HepG2 (cell line): Measurements from ENCODE around the gene BSN. TPM values are rescaled to one million over a fixed set of nuclear protein-coding genes. Genes with fewer than 3 reads are reported as not detected.

Experiments used
- ATAC-seq: fragments of 200-7000 bp; cut with Tn5 transposase; 3 replicates; pipeline ENCODE4 v1.9.1; 2020; ENCODE audit warnings: mild to moderate bottlenecking, moderate library complexity
- BruUV-seq: library from RNA; stranded (reverse); fragments of 400-500 nt; replicated peaks from 2 replicates; lab custom pipeline; 2021; lab: Mats Ljungman, UMichigan
- CTCF ChIA-PET: fragments of 300-600 bp; formaldehyde crosslinking; extraction: SDS; loops from one replicate; lab custom pipeline; 2021; ENCODE audit warnings: low total read pairs, inconsistent platforms, low intra/inter-chr PET ratio; lab: Yijun Ruan, JAX
- POLR2A ChIA-PET: fragments of 350-600 bp; sonication (Branson Sonifier 250); formaldehyde crosslinking; loops from one replicate; lab custom pipeline; 2020; ENCODE audit warnings: antibody characterized with exemption, inconsistent platforms; lab: Yijun Ruan, JAX
- DNase-seq: peaks from one replicate; pipeline ENCODE4 v3.0.0-alpha.2; 2015; ENCODE audit warnings: low spot score
- FAIRE-seq: peaks from 3 replicates; lab custom pipeline; 2011; peaks lifted over from hg19 to GRCh38; lab: Jason Lieb, UNC
- H2AFZ ChIP-seq: one replicate; pipeline ENCODE4 v1.6.1; 2011; ENCODE audit warnings: low read length, inconsistent platforms
- H3K27ac ChIP-seq: fragments of 300-600 bp; 3 replicates; pipeline ENCODE4 v1.8.0; 2011; ENCODE audit warnings: mixed run types, mild to moderate bottlenecking, mixed read lengths, low read length, inconsistent platforms; ENCODE audit not compliant: insufficient read depth; ENCODE audit errors: extremely low read length
- H3K27me3 ChIP-seq, 2 experiments: fragments of 200-600 bp in 1 of 2; 2 replicates in 1 of 2; 3 replicates in 1 of 2; pipeline versions ENCODE4 v1.6.0 to v1.8.0; 2011; ENCODE audit warnings: low read length in 2 of 2, mild to moderate bottlenecking in 2 of 2, moderate library complexity in 2 of 2, inconsistent platforms in 1 of 2; ENCODE audit not compliant: insufficient read depth in 2 of 2, control insufficient read depth in 1 of 2
- H3K36me3 ChIP-seq, 2 experiments: fragments of 200-600 bp in 1 of 2; replicated peaks in 1 of 2; 2 replicates in 1 of 2; 3 replicates in 1 of 2; pipeline versions ENCODE4 v1.5.1 to v1.8.0; 2011; ENCODE audit warnings: low read length in 2 of 2, inconsistent platforms in 1 of 2; ENCODE audit not compliant: insufficient read depth in 2 of 2, control insufficient read depth in 1 of 2
- H3K4me1 ChIP-seq: 2 replicates; pipeline ENCODE4 v1.5.1; 2012; ENCODE audit warnings: low read length, inconsistent platforms; ENCODE audit not compliant: insufficient read depth
- H3K4me2 ChIP-seq: 2 replicates; pipeline ENCODE4 v1.6.0; 2011; ENCODE audit warnings: low read depth, low read length, inconsistent platforms
- H3K4me3 ChIP-seq, 3 experiments: fragments of 200-600 bp in 1 of 3; sonication (generic), shearing (Covaris generic) in 1 of 3; replicated peaks in 1 of 3; 2 replicates each; pipeline ENCODE4 v1.5.1; 2011 to 2016; ENCODE audit warnings: low read length in 3 of 3, inconsistent platforms in 2 of 3, low read depth in 2 of 3, mild to moderate bottlenecking in 2 of 3, control low read depth in 1 of 3, mixed read lengths in 1 of 3; ENCODE audit not compliant: insufficient read depth in 1 of 3
- H3K79me2 ChIP-seq: one replicate; pipeline ENCODE4 v1.6.1; 2011; ENCODE audit warnings: low read length, inconsistent platforms; ENCODE audit not compliant: insufficient read depth
- H3K9ac ChIP-seq: 2 replicates; pipeline ENCODE4 v1.6.0; 2011; ENCODE audit warnings: mild to moderate bottlenecking, low read depth, low read length, inconsistent platforms; ENCODE audit not compliant: insufficient read depth
- H3K9me3 ChIP-seq: 2 replicates; pipeline ENCODE4 v1.5.1; 2012; ENCODE audit warnings: mild to moderate bottlenecking, low read length
- H4K20me1 ChIP-seq: 2 replicates; pipeline ENCODE4 v1.6.0; 2011; ENCODE audit warnings: inconsistent platforms, mild to moderate bottlenecking, low read length, moderate library complexity; ENCODE audit not compliant: insufficient read depth
- E2F1 ChIP-seq: sonication (generic); formaldehyde crosslinking; IDR thresholded peaks from 2 replicates; pipeline ENCODE4 v1.5.0; 2020; ENCODE audit warnings: missing genetic modification reagents
- NCOA5 ChIP-seq: sonication (generic); formaldehyde crosslinking; IDR thresholded peaks from 2 replicates; pipeline ENCODE4 v1.4.0; 2020; ENCODE audit warnings: missing genetic modification reagents
- RBFOX2 ChIP-seq: fragments of 200-400 bp; formaldehyde crosslinking; IDR thresholded peaks from 2 replicates; pipeline ENCODE4 v1.6.1; 2017; ENCODE audit warnings: low read depth, mild to moderate bottlenecking, low read length
- RFXAP ChIP-seq: sonication (generic); formaldehyde crosslinking; IDR thresholded peaks from 2 replicates; pipeline ENCODE4 v1.4.0; 2020; ENCODE audit warnings: missing genetic modification reagents, borderline replicate concordance
- SMARCC2 ChIP-seq: fragments of 450-650 bp; IDR thresholded peaks from 2 replicates; pipeline ENCODE4 v1.6.1; 2017; ENCODE audit warnings: antibody characterized with exemption, mild to moderate bottlenecking
- WIZ ChIP-seq: sonication (generic); formaldehyde crosslinking; IDR thresholded peaks from 2 replicates; pipeline ENCODE4 v1.5.1; 2020; ENCODE audit warnings: mild to moderate bottlenecking, missing genetic modification reagents
- ZBTB21 ChIP-seq: sonication (generic); formaldehyde crosslinking; IDR thresholded peaks from 2 replicates; pipeline ENCODE4 v1.4.0; 2020; ENCODE audit warnings: missing genetic modification reagents
- ZFP1 ChIP-seq: IDR thresholded peaks from 2 replicates; pipeline ENCODE4 v1.6.1; 2016
- ZFP36 ChIP-seq: fragments of 150-350 bp; IDR thresholded peaks from 2 replicates; pipeline ENCODE4 v1.6.1; 2018; ENCODE audit warnings: borderline replicate concordance, low read length, low read depth; ENCODE audit not compliant: partially characterized antibody
- ZFP62 ChIP-seq: sonication (generic); formaldehyde crosslinking; IDR thresholded peaks from 2 replicates; pipeline ENCODE4 v1.4.0; 2020; ENCODE audit warnings: missing genetic modification reagents
- ZNF282 ChIP-seq: fragments of 450-650 bp; IDR thresholded peaks from 2 replicates; pipeline ENCODE4 v1.6.1; 2018; ENCODE audit not compliant: partially characterized antibody
- WGBS: methylation state at CpG from one replicate; pipeline ENCODE4 v1.1.6; 2017; ENCODE audit warnings: low lambda C conversion rate; 5-methylcytosine and 5-hydroxymethylcytosine counted together
- in situ Hi-C: cut with HindIII; loops from 2 replicates; pipeline ENCODE4 v1.10.0; 2017; ENCODE audit warnings: low pct_unique_long_range_greater_than_20kb; ENCODE audit not compliant: extremely low pct_ligation_motif_present
- intact Hi-C: fragments of 100-400 bp; cut with micrococcal nuclease; formaldehyde crosslinking; loops from one replicate; pipeline ENCODE4 v1.10.0; 2022; ENCODE audit not compliant: unreplicated experiment
- polyA plus RNA-seq, 8 experiments: library from polyadenylated mRNA; depleted of rRNA in 3 of 8; stranded (reverse) in 7 of 8; unstranded in 1 of 8; fragments of >200 nt; fragmentation: Illumina TruSeq in 4 of 8; extraction: Trizol in 4 of 8; gene quantifications; 2 replicates each; pipeline versions ENCODE4 v1.2.1 to v1.2.3, GENCODE V29; 2011 to 2016; ENCODE audit warnings: low read depth in 4 of 8, missing spikeins in 1 of 8, mixed read lengths in 1 of 8; ENCODE audit not compliant: insufficient read depth in 1 of 8
- total RNA-seq, 5 experiments: library from RNA; depleted of rRNA; stranded (reverse); fragments of >200 nt; fragmentation: Illumina TruSeq; extraction: Trizol; gene quantifications; 2 replicates each; pipeline ENCODE4 v1.2.3, GENCODE V29; 2016; ENCODE audit warnings: low read depth in 1 of 5
- TF ChIP-seq, protein P1 (sequence below): sonication (generic); formaldehyde crosslinking; conservative IDR thresholded peaks from 2 replicates; pipeline ENCODE4 v1.8.0; 2022; ENCODE audit warnings: missing genetic modification reagents
- TF ChIP-seq, protein P2 (sequence below): sonication (generic); formaldehyde crosslinking; IDR thresholded peaks from 2 replicates; pipeline ENCODE4 v1.5.0; 2020; ENCODE audit warnings: mild to moderate bottlenecking, missing genetic modification reagents

BSN gene
- total and polyA plus RNA-seq, 2 of the 13 experiments (the other 11 are each of a cell fraction or from before 2014, with no cell fraction given) = 0.42 to 0.86 TPM

- no peaks in the 10 kb centered on the region for H3K4me1 ChIP-seq
- no peaks in the 10 kb centered on the region for H3K9me3 ChIP-seq
- H4K20me1 ChIP-seq = no peaks in the 10 kb centered on the region
- 100% methylated on average over 4 of the region's 9 CpGs for WGBS
- H3K27ac ChIP-seq = no peak overlapping the region
- intact Hi-C loops (no loop called here), in situ Hi-C loops (no loop called here)
- ChIA-PET CTCF (interaction anchor here (0.9 kb wide), 1 partner anchor 133 kb away, joined by 3 read pairs; no protein-coding TSS in a partner anchor), POLR2A (no interaction called here)
- DNase-seq = no peak
- no peak overlapping the region for H2AFZ ChIP-seq
- no TSS peak for BruUV-seq
- peaks cover 26 to 52% of the 10 kb centered on the region in 2 experiments for H3K36me3 ChIP-seq
- H3K4me2 ChIP-seq = no peak overlapping the region
- H3K27me3 ChIP-seq = no peaks in the 10 kb centered on the region; a peak in 1 of 5 replicates
- no peaks in the 10 kb centered on the region for H3K79me2 ChIP-seq
- TF ChIP-seq RBFOX2 (0 out of 2 replicates have a peak, but pooled peaks have one; percentile 19), E2F1 (CRISPR knock-in tag) (no peak)
- FAIRE-seq = no peak
- no peak overlapping the region for H3K4me3 ChIP-seq
- ATAC-seq = no peak
- no peak overlapping the region for H3K9ac ChIP-seq
These were observed 152.3 kb downstream of the BSN start for GRCh38 chr3:49706456-49707112.

DNA sequence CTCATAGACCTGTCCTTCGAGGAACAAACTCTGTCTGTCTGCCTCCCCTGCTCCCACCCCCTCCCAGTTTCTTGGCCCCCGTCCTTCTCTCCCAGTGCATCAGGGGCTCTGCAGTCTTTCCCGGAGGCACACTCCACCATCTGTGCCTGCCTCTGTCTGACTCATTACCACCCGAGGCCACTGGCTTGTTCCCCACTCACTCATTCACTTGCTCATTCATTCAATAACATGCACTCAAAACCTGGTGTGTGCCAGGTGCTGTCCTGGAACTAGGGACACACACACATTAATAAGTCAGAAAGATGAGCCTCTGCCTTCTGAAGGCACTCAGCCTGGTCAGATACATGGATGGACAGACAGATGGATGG is 152.8 kb downstream of the BSN start:
- 93% methylated on average over 4 of the region's 4 CpGs for WGBS
- no peak overlapping the region for H3K27ac ChIP-seq
- ChIA-PET CTCF (interaction anchor here (0.9 kb wide), 1 partner anchor 132 kb away, joined by 3 read pairs; no protein-coding TSS in a partner anchor), POLR2A (no interaction called here)
- BruUV-seq = no TSS peak
- H3K9me3 ChIP-seq = no peaks in the 10 kb centered on the region
- H3K36me3 ChIP-seq = peaks cover 21 to 47% of the 10 kb centered on the region in 2 experiments
- ATAC-seq (no peak), DNase-seq (no peak), FAIRE-seq (no peak)
- no peak overlapping the region for H3K4me3 ChIP-seq
- intact Hi-C loops = no loop called here
- in situ Hi-C loops = no loop called here
- H2AFZ ChIP-seq = no peak overlapping the region
- H3K4me2 ChIP-seq = no peak overlapping the region
- H4K20me1 ChIP-seq = no peaks in the 10 kb centered on the region
- no peaks in the 10 kb centered on the region; a peak in 1 of 5 replicates for H3K27me3 ChIP-seq
- H3K4me1 ChIP-seq = peaks cover 5% of the 10 kb centered on the region
- H3K9ac ChIP-seq = no peak overlapping the region
- no peaks in the 10 kb centered on the region for H3K79me2 ChIP-seq
- TF ChIP-seq ZFP62 (CRISPR knock-in tag) (no peak), ZFP1 (CRISPR knock-in tag) (no peak), NCOA5 (CRISPR knock-in tag) (no peak), SMARCC2 (no peak), WIZ (CRISPR knock-in tag) (no peak), ZBTB21 (no peak), RFXAP (CRISPR knock-in tag) (no peak), ZFP36 (no peak), RBFOX2 (no peak), ZNF282 (no peak)
- TF ChIP-seq, protein P1, sequence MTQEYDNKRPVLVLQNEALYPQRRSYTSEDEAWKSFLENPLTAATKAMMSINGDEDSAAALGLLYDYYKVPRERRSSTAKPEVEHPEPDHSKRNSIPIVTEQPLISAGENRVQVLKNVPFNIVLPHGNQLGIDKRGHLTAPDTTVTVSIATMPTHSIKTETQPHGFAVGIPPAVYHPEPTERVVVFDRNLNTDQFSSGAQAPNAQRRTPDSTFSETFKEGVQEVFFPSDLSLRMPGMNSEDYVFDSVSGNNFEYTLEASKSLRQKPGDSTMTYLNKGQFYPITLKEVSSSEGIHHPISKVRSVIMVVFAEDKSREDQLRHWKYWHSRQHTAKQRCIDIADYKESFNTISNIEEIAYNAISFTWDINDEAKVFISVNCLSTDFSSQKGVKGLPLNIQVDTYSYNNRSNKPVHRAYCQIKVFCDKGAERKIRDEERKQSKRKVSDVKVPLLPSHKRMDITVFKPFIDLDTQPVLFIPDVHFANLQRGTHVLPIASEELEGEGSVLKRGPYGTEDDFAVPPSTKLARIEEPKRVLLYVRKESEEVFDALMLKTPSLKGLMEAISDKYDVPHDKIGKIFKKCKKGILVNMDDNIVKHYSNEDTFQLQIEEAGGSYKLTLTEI (CRISPR knock-in tag) = no peak
- TF ChIP-seq, protein P2, sequence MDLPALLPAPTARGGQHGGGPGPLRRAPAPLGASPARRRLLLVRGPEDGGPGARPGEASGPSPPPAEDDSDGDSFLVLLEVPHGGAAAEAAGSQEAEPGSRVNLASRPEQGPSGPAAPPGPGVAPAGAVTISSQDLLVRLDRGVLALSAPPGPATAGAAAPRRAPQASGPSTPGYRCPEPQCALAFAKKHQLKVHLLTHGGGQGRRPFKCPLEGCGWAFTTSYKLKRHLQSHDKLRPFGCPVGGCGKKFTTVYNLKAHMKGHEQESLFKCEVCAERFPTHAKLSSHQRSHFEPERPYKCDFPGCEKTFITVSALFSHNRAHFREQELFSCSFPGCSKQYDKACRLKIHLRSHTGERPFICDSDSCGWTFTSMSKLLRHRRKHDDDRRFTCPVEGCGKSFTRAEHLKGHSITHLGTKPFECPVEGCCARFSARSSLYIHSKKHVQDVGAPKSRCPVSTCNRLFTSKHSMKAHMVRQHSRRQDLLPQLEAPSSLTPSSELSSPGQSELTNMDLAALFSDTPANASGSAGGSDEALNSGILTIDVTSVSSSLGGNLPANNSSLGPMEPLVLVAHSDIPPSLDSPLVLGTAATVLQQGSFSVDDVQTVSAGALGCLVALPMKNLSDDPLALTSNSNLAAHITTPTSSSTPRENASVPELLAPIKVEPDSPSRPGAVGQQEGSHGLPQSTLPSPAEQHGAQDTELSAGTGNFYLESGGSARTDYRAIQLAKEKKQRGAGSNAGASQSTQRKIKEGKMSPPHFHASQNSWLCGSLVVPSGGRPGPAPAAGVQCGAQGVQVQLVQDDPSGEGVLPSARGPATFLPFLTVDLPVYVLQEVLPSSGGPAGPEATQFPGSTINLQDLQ (CRISPR knock-in tag) = no peak
